Measurements from ENCODE around the gene DNER. TPM values are rescaled to one million over a fixed set of nuclear protein-coding genes. Genes with fewer than 3 reads are reported as not detected.

DNER gene
- total RNA-seq, 1 experiment from 2014 or later: 3.7 TPM

GRCh38 chr2:229403296-229403695, 311.1 kb downstream of the DNER start (continued):
- TF ChIP-seq AFF4 (CRISPR knock-in tag; IDR thresholded peaks at IDR 0.05; ENCODE audit: borderline replicate concordance): no peak
- TF ChIP-seq, protein P1, sequence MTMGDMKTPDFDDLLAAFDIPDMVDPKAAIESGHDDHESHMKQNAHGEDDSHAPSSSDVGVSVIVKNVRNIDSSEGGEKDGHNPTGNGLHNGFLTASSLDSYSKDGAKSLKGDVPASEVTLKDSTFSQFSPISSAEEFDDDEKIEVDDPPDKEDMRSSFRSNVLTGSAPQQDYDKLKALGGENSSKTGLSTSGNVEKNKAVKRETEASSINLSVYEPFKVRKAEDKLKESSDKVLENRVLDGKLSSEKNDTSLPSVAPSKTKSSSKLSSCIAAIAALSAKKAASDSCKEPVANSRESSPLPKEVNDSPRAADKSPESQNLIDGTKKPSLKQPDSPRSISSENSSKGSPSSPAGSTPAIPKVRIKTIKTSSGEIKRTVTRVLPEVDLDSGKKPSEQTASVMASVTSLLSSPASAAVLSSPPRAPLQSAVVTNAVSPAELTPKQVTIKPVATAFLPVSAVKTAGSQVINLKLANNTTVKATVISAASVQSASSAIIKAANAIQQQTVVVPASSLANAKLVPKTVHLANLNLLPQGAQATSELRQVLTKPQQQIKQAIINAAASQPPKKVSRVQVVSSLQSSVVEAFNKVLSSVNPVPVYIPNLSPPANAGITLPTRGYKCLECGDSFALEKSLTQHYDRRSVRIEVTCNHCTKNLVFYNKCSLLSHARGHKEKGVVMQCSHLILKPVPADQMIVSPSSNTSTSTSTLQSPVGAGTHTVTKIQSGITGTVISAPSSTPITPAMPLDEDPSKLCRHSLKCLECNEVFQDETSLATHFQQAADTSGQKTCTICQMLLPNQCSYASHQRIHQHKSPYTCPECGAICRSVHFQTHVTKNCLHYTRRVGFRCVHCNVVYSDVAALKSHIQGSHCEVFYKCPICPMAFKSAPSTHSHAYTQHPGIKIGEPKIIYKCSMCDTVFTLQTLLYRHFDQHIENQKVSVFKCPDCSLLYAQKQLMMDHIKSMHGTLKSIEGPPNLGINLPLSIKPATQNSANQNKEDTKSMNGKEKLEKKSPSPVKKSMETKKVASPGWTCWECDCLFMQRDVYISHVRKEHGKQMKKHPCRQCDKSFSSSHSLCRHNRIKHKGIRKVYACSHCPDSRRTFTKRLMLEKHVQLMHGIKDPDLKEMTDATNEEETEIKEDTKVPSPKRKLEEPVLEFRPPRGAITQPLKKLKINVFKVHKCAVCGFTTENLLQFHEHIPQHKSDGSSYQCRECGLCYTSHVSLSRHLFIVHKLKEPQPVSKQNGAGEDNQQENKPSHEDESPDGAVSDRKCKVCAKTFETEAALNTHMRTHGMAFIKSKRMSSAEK (CRISPR knock-in tag; IDR thresholded peaks at IDR 0.05; ENCODE audit: borderline replicate concordance): no peak
- no peak for TF ChIP-seq NR1H2 (CRISPR knock-in tag; IDR thresholded peaks at IDR 0.05)
- TF ChIP-seq GTF2I (CRISPR knock-in tag; conservative IDR thresholded peaks at IDR 0.05): no peak
- no peak for TF ChIP-seq MLX (CRISPR knock-in tag; IDR thresholded peaks at IDR 0.05)
- no peak for TF ChIP-seq SP1 (CRISPR knock-in tag; conservative IDR thresholded peaks at IDR 0.05)

DNA sequence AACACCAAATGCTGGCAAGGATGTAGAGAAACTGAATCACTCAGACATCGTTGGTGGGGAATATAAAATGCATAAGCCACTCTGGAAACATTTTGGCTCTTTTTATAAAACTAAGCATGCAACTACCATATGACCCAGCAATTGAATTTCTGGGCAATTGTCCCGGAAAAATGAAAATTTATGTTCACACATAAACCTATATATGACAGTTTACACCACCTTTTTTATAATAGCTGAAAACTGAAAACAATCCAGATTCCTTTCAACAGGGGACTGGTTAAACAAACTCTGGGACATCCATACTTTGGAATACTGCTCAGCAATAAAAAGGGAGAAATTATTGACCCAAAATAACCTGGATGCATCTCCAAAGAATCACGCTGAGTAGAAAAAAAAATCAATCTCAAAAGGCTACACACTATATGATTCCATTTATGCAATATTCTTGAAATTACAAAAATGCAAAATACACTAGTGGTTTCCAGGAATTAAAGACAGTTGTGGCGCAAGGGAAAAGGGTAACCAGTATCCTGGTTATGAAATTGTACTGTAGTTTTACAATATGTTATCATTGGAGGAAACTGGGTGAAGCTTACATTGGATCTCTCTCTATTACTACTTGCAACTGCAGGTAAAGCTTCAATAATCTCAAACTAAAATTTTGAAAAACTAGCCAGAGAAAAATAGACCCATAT, 313.0 kb downstream of the DNER start:
- DNase-seq (ENCODE audit: low spot score) (no peak), ATAC-seq (no peak)
- ChIA-PET CTCF (no interaction called here), POLR2A (no interaction called here)
- Mint-ChIP-seq H3K27ac (no peak overlapping the region), H3K9me3 (peaks cover 18% of the 10 kb centered on the region), H3K4me1 (peaks cover 4% of the 10 kb centered on the region), H3K27me3 (ENCODE audit: low read depth) (no peaks in the 10 kb centered on the region), H3K36me3 (peaks cover 7% of the 10 kb centered on the region), H3K4me3 (no peak overlapping the region)
- TF ChIP-seq MAX (CRISPR knock-in tag; IDR thresholded peaks at IDR 0.05): no peak
- no peak for TF ChIP-seq CREM (CRISPR knock-in tag; IDR thresholded peaks at IDR 0.05)
- no peak for TF ChIP-seq IRF2 (CRISPR knock-in tag; IDR thresholded peaks at IDR 0.05; ENCODE audit: borderline replicate concordance, low read depth)
- TF ChIP-seq, protein P2, sequence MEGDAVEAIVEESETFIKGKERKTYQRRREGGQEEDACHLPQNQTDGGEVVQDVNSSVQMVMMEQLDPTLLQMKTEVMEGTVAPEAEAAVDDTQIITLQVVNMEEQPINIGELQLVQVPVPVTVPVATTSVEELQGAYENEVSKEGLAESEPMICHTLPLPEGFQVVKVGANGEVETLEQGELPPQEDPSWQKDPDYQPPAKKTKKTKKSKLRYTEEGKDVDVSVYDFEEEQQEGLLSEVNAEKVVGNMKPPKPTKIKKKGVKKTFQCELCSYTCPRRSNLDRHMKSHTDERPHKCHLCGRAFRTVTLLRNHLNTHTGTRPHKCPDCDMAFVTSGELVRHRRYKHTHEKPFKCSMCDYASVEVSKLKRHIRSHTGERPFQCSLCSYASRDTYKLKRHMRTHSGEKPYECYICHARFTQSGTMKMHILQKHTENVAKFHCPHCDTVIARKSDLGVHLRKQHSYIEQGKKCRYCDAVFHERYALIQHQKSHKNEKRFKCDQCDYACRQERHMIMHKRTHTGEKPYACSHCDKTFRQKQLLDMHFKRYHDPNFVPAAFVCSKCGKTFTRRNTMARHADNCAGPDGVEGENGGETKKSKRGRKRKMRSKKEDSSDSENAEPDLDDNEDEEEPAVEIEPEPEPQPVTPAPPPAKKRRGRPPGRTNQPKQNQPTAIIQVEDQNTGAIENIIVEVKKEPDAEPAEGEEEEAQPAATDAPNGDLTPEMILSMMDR (IDR thresholded peaks at IDR 0.05): no peak
- TF ChIP-seq, protein P3, sequence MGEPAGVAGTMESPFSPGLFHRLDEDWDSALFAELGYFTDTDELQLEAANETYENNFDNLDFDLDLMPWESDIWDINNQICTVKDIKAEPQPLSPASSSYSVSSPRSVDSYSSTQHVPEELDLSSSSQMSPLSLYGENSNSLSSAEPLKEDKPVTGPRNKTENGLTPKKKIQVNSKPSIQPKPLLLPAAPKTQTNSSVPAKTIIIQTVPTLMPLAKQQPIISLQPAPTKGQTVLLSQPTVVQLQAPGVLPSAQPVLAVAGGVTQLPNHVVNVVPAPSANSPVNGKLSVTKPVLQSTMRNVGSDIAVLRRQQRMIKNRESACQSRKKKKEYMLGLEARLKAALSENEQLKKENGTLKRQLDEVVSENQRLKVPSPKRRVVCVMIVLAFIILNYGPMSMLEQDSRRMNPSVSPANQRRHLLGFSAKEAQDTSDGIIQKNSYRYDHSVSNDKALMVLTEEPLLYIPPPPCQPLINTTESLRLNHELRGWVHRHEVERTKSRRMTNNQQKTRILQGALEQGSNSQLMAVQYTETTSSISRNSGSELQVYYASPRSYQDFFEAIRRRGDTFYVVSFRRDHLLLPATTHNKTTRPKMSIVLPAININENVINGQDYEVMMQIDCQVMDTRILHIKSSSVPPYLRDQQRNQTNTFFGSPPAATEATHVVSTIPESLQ (CRISPR knock-in tag; IDR thresholded peaks at IDR 0.05): no peak
- TF ChIP-seq ZNF423 (CRISPR knock-in tag; IDR thresholded peaks at IDR 0.05): no peak
- TF ChIP-seq HMGXB4 (CRISPR knock-in tag; IDR thresholded peaks at IDR 0.05): no peak
- no peak for TF ChIP-seq E2F4 (CRISPR knock-in tag; IDR thresholded peaks at IDR 0.05; ENCODE audit: borderline replicate concordance, low read depth)
- no peak for TF ChIP-seq ELF4 (CRISPR knock-in tag; IDR thresholded peaks at IDR 0.05; ENCODE audit: low read depth)
- TF ChIP-seq CDX4 (CRISPR knock-in tag; IDR thresholded peaks at IDR 0.05; ENCODE audit: borderline replicate concordance): no peak

All from WTC11 (cell line).